ENCODE measurements around the gene SLCO4A1.

GRCh38 chr20:62686869-62687830 is 44.8 kb downstream of the SLCO4A1 start:
- TF ChIP-seq CTCF (IDR thresholded peaks at IDR 0.05; ENCODE audit: poor library complexity) (no peak), EZH2 (IDR thresholded peaks at IDR 0.05; ENCODE audit: borderline replicate concordance) (no peak), EZH2phosphoT487 (IDR thresholded peaks at IDR 0.05; ENCODE audit: low read depth, severe bottlenecking, unreplicated experiment) (no peak)
